Measurements from ENCODE around the gene PEX11B. TPM values are rescaled to one million over a fixed set of nuclear protein-coding genes. Genes with fewer than 3 reads are reported as not detected.
A peak's percentile ranks its signal among the peaks of the same experiment; 100 is the strongest.

Gene PEX11B, protein sequence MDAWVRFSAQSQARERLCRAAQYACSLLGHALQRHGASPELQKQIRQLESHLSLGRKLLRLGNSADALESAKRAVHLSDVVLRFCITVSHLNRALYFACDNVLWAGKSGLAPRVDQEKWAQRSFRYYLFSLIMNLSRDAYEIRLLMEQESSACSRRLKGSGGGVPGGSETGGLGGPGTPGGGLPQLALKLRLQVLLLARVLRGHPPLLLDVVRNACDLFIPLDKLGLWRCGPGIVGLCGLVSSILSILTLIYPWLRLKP
- 26.6 TPM for total RNA-seq

DNA sequence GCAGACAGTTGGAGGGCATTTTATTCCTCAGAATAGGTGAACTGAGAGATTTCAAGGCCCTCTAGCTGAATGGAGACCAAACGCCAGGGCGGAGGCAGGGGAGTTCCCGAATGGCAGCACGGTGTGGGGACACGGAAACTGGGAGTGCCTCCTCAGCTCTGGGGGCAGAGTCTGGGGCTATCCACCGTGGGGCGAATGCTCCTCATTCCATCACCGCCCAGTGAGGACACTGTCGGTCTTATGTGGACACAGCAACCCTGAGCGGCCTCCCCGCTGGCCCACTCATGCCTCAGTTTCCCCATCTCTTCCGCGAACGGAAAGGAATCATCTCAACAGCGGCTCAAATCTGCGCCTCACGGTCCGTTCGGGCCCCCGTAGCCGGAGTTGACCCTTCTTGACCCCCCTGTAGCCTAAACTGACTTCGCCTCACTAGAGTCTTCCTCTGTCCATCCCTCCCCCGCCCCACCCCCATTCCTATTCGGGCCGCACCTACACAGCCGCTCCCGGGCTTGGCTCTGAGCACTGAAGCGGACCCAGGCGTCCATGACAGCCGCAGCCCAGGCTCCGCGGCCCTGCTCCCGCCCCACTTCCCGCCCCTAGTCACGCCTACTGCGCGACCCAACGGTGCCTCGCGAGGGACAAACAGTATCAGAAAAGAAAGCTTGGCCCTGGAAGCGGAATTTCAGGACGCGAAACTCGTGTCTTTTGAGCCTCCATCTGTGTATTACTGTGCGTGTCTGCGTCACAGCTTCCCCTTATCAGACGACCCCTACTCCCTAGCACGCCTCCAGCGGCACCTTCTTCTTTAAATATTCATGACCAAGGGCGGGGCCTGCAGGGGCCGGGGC, at the start of gene PEX11B:
Gene PEX11B (minus strand): TSS at position 574 of the 848 bp plus-strand sequence. CDS start 29 bp downstream, at position 545.
- peaks cover 26 to 28% (median 27%) of the 10 kb centered on the region in 3 donors for H3K4me1 ChIP-seq (ENCODE audit: control insufficient read depth in 3 of 3, insufficient read depth in 3 of 3, low read length in 3 of 3)
- H3K4me3 ChIP-seq (ENCODE audit: low read length in 3 of 3) = peak within 1 kb of the TSS; percentile 98 to 99 (median 99)
- H3K27me3 ChIP-seq (ENCODE audit: control insufficient read depth in 3 of 3, insufficient read depth in 3 of 3, low read length in 3 of 3) = no peaks in the 10 kb centered on the region
- peaks cover 11 to 19% (median 15%) of the 10 kb centered on the region in 3 donors for H3K36me3 ChIP-seq (ENCODE audit: control insufficient read depth in 3 of 3, insufficient read depth in 3 of 3, low read length in 3 of 3)
- peak within 1 kb of the TSS; percentile 92 for H3K27ac ChIP-seq (ENCODE audit: low read depth, low read length)
- H3K9me3 ChIP-seq (ENCODE audit: control insufficient read depth in 3 of 3, low read length in 3 of 3) = no peaks in the 10 kb centered on the region
- H3K9ac ChIP-seq (ENCODE audit: low read depth in 1 of 3, low read length in 3 of 3) = peak within 1 kb of the TSS; percentile 90 to 97 (median 96)

DNA sequence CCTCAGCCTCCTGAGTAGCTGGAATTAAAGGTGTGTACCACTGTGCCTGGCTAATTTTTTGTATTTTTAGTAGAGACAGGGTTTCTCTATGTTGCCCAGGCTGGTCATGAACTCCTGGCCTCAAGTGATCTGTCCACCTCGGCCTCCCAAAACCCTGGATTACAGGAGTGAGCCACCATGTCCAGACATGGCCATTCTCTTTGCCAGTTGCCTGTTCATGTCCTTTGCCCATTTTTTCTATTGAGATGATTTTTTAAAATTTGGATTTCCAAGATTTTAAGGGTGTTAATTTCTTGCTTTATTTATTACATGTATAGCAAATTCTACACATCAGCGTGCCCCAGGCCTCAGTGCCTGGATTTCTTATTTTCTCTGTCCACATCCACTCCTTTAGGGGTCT, 48.8 kb upstream of the PEX11B start:
- peaks cover 19 to 25% (median 21%) of the 10 kb centered on the region in 3 donors for H3K4me1 ChIP-seq (ENCODE audit: control insufficient read depth in 3 of 3, insufficient read depth in 3 of 3, low read length in 3 of 3)
- no peak overlapping the region for H3K4me3 ChIP-seq (ENCODE audit: low read length in 3 of 3)
- no peaks in the 10 kb centered on the region for H3K36me3 ChIP-seq (ENCODE audit: control insufficient read depth in 3 of 3, insufficient read depth in 3 of 3, low read length in 3 of 3)
- H3K27me3 ChIP-seq (ENCODE audit: control insufficient read depth in 3 of 3, insufficient read depth in 3 of 3, low read length in 3 of 3) = no peaks in the 10 kb centered on the region
- H3K9ac ChIP-seq (ENCODE audit: low read depth in 1 of 3, low read length in 3 of 3) = no peak overlapping the region
- H3K27ac ChIP-seq (ENCODE audit: low read depth, low read length) = no peak overlapping the region
- no peaks in the 10 kb centered on the region for H3K9me3 ChIP-seq (ENCODE audit: control insufficient read depth in 3 of 3, low read length in 3 of 3)

DNA sequence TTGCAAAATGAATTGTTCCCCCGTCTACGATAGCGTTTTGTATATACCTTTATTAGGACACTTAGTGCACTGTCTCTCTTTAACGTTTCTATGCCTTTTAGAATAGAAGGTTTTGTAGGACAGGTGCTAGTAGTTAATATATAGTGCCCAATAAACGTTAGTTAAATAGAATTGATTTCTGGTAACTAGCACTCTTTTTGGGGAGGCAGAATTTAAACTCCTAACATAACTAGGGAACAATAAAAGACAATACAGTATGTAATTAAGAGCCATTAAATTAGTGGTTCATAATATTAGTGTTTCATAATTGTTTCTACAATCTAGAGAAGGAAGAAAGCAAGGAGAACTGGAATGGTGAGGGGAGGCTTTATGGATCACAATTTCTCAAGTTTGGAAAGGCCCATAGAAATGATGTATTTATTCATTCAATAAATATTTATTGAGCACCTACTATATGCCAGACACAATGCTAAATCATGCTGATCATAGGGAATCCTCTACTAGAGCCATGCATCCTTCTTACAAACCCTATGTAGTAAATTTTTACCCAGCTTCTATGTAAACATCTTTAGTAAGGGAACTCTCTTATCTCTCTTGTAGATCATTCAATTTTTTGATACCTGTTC, 46.7 kb upstream of the PEX11B start:
- Histone ChIP-seq H3K4me1 (ENCODE audit: control insufficient read depth in 3 of 3, insufficient read depth in 3 of 3, low read length in 3 of 3) (peaks cover 37 to 41% (median 38%) of the 10 kb centered on the region in 3 donors), H3K27ac (ENCODE audit: low read depth, low read length) (peak overlapping the region; percentile 71), H3K36me3 (ENCODE audit: control insufficient read depth in 3 of 3, insufficient read depth in 3 of 3, low read length in 3 of 3) (no peaks in the 10 kb centered on the region), H3K4me3 (ENCODE audit: low read length in 3 of 3) (peak overlapping the region; percentile 79 to 95 (median 92)), H3K9me3 (ENCODE audit: control insufficient read depth in 3 of 3, low read length in 3 of 3) (no peaks in the 10 kb centered on the region), H3K27me3 (ENCODE audit: control insufficient read depth in 3 of 3, insufficient read depth in 3 of 3, low read length in 3 of 3) (no peaks in the 10 kb centered on the region), H3K9ac (ENCODE audit: low read depth in 1 of 3, low read length in 3 of 3) (peak overlapping the region; percentile 85 to 96 (median 94))

DNA sequence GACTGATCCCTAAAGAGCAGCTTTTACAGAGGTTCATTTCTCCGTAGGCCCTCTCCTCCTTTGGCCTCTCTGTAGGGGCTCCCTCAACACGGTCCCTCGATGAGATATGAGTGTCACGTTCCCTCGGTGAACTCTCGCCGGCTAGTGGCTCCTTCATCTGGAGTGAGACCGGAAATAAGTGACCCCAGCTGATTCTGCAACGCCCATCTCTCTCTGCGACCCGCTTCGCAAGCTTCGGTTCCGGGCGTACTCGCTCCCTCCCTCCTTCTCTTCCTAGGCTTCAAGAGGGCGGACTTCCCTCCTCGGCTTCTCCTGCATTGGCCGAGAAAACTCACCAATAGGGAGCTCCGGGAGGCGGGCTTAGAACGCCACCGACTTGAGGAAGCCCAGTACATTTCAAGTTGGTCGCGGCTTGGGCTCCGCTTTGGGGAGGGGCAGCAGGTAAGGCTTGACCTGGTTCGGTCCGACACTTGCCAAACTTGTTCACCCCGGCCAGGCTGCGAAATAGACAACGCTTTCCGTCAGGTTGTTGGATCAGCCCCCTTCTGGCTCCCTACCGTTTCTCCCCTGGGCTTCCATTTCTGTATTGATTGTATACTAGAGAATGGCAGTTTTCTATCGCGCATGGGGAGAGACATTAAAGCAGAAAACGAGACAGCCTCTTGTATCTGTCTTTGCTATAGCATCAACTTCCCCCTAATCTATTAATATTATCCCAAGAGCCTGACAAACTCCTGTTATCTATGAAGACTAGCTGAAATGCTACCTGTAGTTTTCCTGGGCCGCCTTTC, 46.0 kb upstream of the PEX11B start, which contains the start of the genes ANKRD34A and POLR3GL:
Gene ANKRD34A (minus strand): TSS at position 248 of the 791 bp plus-strand sequence. CDS start 2,816 bp downstream, outside the sequence.
Gene POLR3GL (plus strand): TSS at position 363 of the 791 bp plus-strand sequence. CDS start 10,176 bp downstream, outside the sequence.
- Histone ChIP-seq H3K27ac (ENCODE audit: low read depth, low read length) (peak within 1 kb of the TSS; percentile 71), H3K36me3 (ENCODE audit: control insufficient read depth in 3 of 3, insufficient read depth in 3 of 3, low read length in 3 of 3) (no peaks in the 10 kb centered on the region), H3K9me3 (ENCODE audit: control insufficient read depth in 3 of 3, low read length in 3 of 3) (no peaks in the 10 kb centered on the region), H3K27me3 (ENCODE audit: control insufficient read depth in 3 of 3, insufficient read depth in 3 of 3, low read length in 3 of 3) (no peaks in the 10 kb centered on the region), H3K4me1 (ENCODE audit: control insufficient read depth in 3 of 3, insufficient read depth in 3 of 3, low read length in 3 of 3) (peaks cover 44 to 48% (median 45%) of the 10 kb centered on the region in 3 donors), H3K9ac (ENCODE audit: low read depth in 1 of 3, low read length in 3 of 3) (peak within 1 kb of the TSS; percentile 85 to 96 (median 94)), H3K4me3 (ENCODE audit: low read length in 3 of 3) (peak within 1 kb of the TSS; percentile 79 to 95 (median 92))

DNA sequence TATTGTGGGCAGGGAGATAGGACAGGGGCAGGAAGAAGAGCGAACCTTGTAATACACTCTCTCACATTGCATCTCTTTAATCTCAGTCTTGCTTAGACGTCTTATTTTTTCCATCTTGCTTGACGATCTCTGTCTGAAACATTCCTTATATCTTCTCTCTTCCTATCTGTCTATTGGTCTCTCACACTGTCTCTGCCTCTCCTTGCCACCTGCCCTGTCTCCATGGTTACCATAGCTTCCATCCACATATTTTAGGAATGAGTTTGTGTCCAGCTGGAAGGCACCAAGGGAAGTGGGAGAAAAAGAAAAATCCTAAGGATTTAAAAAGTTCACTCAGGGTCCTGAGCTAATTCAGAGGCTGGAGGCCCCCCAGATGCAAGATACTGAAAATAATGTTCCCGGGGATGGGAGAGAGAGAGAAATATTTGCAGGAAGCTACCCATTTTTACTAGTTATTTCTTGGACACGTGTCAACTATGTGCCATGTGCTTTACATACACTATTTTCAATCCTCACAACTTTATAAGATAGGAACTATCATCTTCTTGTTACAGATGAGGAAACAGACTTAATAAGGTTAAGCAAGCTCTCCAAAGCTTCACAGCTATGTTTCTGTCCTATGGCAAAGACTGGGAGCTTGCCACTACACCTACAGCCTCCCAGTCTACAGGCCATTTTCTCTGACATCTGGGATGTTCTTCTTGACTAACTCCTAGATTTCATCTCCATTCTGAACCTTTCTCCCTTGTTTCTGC, 44.9 kb upstream of the PEX11B start:
- H3K9ac ChIP-seq (ENCODE audit: low read depth in 1 of 3, low read length in 3 of 3) = peak overlapping the region; percentile 85 to 96 (median 94)
- peaks cover 54 to 58% (median 55%) of the 10 kb centered on the region in 3 donors for H3K4me1 ChIP-seq (ENCODE audit: control insufficient read depth in 3 of 3, insufficient read depth in 3 of 3, low read length in 3 of 3)
- no peaks in the 10 kb centered on the region for H3K36me3 ChIP-seq (ENCODE audit: control insufficient read depth in 3 of 3, insufficient read depth in 3 of 3, low read length in 3 of 3)
- no peaks in the 10 kb centered on the region for H3K9me3 ChIP-seq (ENCODE audit: control insufficient read depth in 3 of 3, low read length in 3 of 3)
- H3K4me3 ChIP-seq (ENCODE audit: low read length in 3 of 3) = peak overlapping the region; percentile 79 to 95 (median 92)
- no peaks in the 10 kb centered on the region for H3K27me3 ChIP-seq (ENCODE audit: control insufficient read depth in 3 of 3, insufficient read depth in 3 of 3, low read length in 3 of 3)
- H3K27ac ChIP-seq (ENCODE audit: low read depth, low read length) = peak overlapping the region; percentile 71

DNA sequence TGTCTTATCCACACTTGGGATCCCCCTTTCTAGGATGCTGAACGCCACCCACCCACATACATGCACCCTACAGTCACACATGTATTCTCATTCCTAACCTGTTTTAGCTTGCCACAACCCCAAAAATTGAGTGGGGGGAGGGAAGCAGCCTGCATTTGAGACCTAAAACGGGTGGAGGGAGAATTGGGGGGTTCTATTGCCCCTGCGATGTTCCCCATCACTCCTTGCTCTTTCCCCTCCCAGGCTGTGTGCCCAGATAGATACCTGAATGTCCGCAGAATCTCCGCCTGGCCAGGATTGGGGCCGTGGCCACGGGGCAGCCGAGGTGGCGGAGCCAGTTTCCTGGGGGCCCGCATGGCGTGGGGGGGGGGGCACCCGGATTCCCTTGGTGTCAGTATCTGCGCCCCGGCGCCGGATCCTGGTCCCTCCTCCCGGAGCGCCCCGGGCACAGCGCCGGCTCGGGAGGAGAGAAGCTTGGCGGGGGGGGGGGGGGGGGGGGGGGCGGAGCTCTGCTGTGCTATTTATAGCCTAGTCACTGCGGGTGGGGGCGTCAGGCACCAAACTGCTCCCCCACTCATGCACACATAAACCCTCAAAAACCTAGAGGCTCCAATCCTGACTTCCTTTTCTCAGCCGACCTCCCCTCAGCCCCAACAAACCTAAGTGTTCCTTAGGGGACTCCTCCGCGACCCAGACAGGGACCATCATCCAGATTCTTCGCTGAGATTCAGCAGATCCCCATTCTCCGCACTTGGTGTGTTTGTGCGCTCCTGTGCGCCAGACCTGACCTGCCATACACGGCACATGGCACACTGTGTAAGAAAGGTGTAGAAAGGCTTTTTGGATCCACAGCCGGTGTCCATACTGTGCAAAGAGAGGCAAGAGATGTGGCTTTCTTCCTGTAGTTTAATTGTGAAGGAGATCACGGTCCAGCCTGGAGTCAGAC, 43.9 kb upstream of the PEX11B start:
- Histone ChIP-seq H3K9me3 (ENCODE audit: control insufficient read depth in 3 of 3, low read length in 3 of 3) (no peaks in the 10 kb centered on the region), H3K36me3 (ENCODE audit: control insufficient read depth in 3 of 3, insufficient read depth in 3 of 3, low read length in 3 of 3) (no peaks in the 10 kb centered on the region), H3K9ac (ENCODE audit: low read depth in 1 of 3, low read length in 3 of 3) (peak overlapping the region; percentile 79 to 94 (median 85)), H3K27me3 (ENCODE audit: control insufficient read depth in 3 of 3, insufficient read depth in 3 of 3, low read length in 3 of 3) (no peaks in the 10 kb centered on the region), H3K27ac (ENCODE audit: low read depth, low read length) (peak overlapping the region; percentile 71), H3K4me1 (ENCODE audit: control insufficient read depth in 3 of 3, insufficient read depth in 3 of 3, low read length in 3 of 3) (peaks cover 58 to 63% (median 60%) of the 10 kb centered on the region in 3 donors), H3K4me3 (ENCODE audit: low read length in 3 of 3) (peak overlapping the region; percentile 79 to 87 (median 86))

DNA sequence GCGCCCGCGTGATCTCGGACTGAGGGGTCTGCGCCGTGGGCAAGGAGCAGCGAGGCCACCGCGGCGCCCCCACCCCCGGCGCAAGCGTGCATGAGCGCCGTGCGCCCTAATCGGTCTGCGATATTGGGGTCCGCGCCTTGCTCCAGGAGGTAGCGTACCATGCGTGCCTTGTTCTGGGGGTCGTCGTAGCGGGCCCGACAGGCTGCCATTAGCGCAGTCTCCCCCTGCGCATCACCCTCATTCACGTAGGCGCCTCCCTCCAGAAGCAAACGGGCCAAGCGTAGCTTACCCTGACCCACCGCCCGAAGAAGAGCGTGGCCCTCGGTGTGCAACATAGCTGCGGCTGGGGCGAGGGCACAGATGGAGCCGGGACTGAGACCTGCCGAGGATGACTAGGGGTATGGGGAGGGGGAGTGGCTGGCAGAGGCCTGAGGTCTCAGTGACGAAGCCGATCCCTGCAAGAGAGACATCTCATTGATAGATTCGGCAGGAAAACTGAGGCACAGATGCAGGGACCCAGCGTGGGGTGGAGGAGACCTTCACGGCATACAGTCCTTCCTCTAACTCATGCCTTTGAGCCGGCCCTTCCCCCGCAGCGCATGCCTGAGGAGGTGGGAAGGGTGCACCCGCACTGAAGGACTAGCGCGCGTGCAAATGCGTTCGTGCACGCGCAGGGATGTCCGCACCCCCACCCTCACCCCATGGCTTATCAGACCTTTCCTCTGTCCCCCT, 43.1 kb upstream of the PEX11B start:
- Histone ChIP-seq H3K9me3 (ENCODE audit: control insufficient read depth in 3 of 3, low read length in 3 of 3) (no peaks in the 10 kb centered on the region), H3K27ac (ENCODE audit: low read depth, low read length) (peak overlapping the region; percentile 10), H3K4me1 (ENCODE audit: control insufficient read depth in 3 of 3, insufficient read depth in 3 of 3, low read length in 3 of 3) (peaks cover 60 to 68% (median 62%) of the 10 kb centered on the region in 3 donors), H3K4me3 (ENCODE audit: low read length in 3 of 3) (peak overlapping the region; percentile 79 to 87 (median 86)), H3K27me3 (ENCODE audit: control insufficient read depth in 3 of 3, insufficient read depth in 3 of 3, low read length in 3 of 3) (no peaks in the 10 kb centered on the region), H3K36me3 (ENCODE audit: control insufficient read depth in 3 of 3, insufficient read depth in 3 of 3, low read length in 3 of 3) (no peaks in the 10 kb centered on the region), H3K9ac (ENCODE audit: low read depth in 1 of 3, low read length in 3 of 3) (peak overlapping the region; percentile 79 to 87 (median 82))

DNA sequence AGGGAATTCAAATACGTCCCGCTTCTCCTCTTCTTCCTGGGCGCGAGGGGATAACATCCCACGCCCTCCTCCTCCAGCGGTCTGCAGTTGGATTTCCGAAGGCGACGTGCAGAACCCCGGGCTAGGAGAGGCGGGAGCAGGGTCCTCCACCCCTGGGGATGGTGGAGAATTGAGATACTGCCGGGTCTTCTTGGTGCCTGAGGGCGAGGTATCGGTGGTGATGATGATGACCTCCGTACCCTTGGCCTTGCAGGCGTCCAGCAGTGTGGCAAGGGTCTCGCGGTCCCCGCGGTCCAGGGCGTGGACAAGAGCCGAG, 42.5 kb upstream of the PEX11B start:
- no peaks in the 10 kb centered on the region for H3K36me3 ChIP-seq (ENCODE audit: control insufficient read depth in 3 of 3, insufficient read depth in 3 of 3, low read length in 3 of 3)
- H3K9me3 ChIP-seq (ENCODE audit: control insufficient read depth in 3 of 3, low read length in 3 of 3) = no peaks in the 10 kb centered on the region
- peak overlapping the region; percentile 79 to 87 (median 82) for H3K9ac ChIP-seq (ENCODE audit: low read depth in 1 of 3, low read length in 3 of 3)
- peaks cover 62 to 72% (median 68%) of the 10 kb centered on the region in 3 donors for H3K4me1 ChIP-seq (ENCODE audit: control insufficient read depth in 3 of 3, insufficient read depth in 3 of 3, low read length in 3 of 3)
- peak overlapping the region; percentile 79 to 87 (median 86) for H3K4me3 ChIP-seq (ENCODE audit: low read length in 3 of 3)
- H3K27ac ChIP-seq (ENCODE audit: low read depth, low read length) = peak overlapping the region; percentile 77
- no peaks in the 10 kb centered on the region for H3K27me3 ChIP-seq (ENCODE audit: control insufficient read depth in 3 of 3, insufficient read depth in 3 of 3, low read length in 3 of 3)

Measured in skeletal muscle tissue (tissue), 4 donors.